GM19395 (cell line): ENCODE data around the gene EPN3.

Experiments
- ATAC-seq: cut with Tn5 transposase; IDR thresholded peaks from one replicate; pipeline ENCODE4 v1.9.1; 2021; ENCODE audit warnings: mild to moderate bottlenecking, moderate library complexity; ENCODE audit not compliant: unreplicated experiment

Gene EPN3

DNA sequence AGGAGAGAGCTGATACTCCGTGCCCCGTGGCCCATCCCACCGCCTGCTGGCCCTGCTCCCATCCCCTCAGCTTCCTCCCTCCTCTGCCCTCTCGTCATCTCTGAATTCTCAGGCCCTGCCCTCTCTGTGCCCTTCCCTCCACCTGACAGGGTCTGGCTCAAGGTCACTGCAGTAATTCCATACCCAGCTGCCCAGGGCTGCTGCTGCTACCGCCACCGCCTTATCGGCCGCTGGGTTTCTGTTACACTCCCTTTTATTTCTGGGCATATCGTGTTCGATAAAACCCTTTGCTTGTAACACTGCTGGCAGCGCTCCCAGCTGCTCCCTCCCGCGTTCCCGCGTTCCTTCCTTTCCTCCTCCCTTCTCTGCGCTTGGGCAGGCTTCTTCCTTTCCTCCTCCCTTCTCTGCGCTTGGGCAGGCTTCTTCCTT lies 1.2 kb downstream of the EPN3 start:
- no peak for ATAC-seq

DNA sequence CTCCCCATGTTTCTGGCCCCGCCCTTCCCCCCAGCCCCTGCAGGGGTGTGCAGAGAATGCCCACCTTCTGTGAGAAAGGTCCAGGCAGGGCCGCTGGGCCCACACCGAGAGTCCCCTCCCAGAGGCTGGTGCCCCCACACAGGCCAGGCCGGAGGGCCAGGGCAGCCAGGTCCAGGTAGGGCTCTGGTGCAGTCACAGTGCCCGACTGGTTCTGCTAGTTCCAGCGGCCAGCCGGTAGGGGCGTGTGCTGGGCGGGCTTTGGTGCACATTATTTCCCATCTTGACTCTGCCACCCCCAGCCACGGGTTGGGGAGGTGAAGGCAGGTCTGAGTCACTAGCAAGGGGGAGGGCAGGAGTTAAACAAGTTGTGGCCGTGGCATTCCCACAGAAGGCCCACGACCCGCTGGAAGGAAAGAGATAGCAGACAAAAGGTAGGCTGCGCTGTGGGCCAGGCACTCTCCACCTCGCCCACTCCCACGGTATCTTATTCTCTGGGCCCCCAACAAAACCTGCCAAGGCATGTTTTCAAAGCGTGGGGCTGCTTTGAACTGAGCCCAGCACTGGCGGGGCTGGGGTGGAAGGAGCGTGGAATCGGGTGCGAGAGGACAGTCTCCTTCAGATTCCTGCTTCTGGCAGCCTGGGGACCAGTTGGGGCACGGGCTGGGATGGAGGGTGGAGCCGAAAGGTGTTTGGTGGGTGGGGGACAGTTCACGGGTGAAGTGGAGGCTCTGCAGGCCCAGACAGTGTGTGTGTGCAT lies 1.9 kb downstream of the EPN3 start:
- no peak for ATAC-seq

DNA sequence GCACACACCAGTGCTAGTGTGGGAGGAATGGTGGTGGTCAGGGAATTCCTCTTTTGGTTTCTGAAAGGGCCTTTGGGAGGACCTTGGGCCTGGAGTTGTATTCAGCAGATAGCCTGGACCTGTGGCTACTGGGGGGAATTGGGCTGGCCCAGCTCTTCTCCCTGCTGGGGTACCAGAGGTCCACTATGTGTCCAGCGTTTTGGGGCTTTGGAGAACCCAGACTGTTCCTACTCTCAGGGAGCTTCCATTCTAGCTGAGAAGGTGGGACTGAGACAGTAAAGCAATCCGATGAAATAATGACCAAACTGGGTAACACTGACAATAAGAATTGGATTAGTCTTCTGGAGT lies 2.4 kb downstream of the EPN3 start:
- ATAC-seq, result no peak

DNA sequence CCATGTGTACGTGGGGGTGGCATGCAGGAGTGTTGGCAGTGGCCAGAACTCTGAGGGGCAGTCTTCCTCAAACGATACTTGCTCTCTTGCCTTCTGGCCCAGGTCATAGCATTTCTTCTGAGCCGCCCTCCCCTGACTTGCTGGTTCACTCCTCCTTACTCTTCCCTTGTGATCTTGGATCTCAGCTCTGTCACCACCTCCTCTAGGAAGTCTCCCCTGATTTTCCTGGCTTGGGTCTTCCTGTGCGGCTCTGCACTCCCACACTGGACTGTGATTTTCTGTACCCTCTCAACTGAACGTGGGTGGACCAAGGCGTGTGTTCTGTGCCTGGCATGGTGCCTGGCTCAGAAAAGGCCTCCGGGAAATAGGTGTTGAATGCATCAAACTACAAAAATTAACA lies 2.9 kb downstream of the EPN3 start:
- no peak for ATAC-seq

DNA sequence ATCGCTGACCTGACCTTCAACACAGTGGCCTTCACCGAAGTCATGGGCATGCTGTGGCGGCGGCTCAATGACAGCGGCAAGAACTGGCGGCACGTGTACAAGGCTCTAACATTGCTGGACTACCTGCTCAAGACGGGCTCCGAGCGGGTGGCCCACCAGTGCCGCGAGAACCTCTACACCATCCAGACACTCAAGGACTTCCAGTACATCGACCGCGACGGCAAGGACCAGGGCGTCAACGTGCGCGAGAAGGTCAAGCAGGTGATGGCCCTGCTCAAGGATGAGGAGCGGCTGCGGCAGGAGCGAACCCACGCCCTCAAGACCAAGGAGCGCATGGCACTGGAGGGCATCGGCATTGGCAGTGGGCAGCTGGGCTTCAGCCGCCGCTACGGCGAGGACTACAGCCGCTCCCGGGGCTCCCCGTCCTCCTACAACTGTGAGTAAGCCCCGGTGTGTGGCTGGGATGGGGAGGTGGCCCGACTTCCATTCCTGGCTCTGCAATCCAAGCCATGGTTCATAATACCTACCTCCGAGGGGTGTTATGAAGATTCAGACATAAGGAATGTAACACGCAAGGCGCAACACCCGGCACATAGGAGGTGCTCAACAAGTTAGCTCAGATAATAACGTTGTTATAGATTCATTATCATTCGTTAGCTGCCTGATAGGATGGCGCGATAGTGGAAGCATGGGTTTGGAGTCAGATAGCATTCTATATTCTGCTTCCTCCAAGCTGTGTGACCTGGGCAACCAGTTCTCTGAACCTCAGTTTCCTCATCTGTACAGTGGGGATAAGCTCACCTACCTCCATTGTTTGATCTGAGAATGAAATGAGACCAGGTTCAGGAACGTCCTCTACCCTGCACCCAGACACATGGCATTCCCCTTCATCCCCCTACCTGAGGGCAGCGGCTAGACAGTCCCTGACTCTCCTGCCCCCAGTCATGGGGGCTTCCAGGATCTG lies 4.4 kb downstream of the EPN3 start:
- no peak for ATAC-seq

DNA sequence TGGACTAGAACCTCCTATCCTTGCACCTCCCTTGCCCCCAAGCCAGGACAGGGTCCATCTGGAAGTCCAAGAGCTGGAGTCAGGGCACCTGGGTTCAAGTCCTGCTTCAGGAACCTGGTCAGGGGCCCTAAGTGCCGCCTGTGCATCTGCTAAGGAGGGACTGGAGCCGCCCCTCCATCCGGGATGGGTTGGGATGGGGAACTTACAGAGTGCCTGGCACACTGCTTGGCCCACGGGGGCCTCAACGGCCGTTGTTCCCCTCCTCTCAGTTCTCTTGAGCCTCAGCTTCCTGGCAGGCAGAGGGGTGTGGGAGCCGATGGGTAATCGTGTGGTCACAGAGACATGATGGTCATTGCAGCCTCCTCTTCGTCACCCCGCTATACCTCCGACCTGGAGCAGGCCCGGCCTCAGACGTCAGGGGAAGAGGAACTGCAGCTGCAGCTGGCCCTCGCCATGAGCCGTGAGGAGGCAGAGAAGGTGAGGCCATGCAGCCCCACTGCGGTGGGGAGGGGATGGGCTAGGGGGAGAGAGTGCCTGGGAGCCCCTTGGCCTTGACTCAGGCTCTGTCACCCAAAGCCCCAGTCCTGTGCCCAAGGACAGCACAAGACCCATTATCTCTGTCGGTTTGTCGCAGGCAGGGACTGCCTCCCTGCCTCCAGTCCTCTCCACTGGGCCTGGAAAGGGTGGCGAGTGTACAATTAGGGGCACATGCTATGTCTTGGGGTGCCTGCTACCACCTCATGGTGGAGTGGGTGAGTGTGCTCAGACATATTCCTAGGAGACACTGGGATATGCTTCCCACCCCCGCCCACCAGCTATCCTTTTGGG lies 5.4 kb downstream of the EPN3 start:
- no peak for ATAC-seq

DNA sequence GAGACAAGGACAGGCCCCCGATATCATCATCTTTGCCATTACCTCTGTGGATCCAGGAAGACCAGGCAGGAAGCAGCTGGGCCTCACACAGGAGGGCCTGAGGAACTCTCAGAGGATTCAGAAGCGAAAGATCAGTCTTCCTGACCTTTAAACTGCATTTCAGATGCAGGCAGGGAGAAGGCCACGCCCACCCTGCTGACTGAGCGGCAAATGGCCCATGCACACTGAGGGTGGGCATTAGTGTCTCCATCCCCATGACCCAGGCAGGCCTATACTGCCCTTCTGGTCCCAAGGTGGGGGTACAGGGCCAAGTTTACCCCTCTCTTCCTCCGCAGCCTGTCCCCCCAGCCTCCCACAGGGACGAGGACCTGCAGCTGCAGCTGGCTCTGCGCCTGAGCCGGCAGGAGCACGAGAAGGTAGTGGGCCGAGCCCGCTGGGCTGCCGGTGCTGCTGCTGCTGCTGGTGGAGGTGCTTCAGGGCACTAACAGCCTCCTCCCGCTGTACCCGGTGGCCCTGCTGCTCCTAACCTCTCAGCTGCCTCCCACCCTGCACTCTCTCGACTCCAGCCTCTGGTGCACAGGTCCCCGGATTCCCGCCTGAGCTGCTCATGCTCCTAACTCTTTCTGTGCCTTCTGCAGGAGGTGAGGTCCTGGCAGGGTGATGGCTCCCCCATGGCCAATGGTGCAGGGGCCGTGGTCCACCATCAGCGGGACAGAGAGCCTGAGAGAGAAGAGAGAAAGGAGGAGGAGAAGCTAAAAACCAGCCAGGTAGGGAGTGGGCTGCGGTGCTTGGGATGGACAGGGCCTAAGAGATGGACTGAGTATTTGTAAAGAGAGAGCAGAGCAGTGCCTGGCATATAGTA lies 6.2 kb downstream of the EPN3 start:
- ATAC-seq, result no peak

DNA sequence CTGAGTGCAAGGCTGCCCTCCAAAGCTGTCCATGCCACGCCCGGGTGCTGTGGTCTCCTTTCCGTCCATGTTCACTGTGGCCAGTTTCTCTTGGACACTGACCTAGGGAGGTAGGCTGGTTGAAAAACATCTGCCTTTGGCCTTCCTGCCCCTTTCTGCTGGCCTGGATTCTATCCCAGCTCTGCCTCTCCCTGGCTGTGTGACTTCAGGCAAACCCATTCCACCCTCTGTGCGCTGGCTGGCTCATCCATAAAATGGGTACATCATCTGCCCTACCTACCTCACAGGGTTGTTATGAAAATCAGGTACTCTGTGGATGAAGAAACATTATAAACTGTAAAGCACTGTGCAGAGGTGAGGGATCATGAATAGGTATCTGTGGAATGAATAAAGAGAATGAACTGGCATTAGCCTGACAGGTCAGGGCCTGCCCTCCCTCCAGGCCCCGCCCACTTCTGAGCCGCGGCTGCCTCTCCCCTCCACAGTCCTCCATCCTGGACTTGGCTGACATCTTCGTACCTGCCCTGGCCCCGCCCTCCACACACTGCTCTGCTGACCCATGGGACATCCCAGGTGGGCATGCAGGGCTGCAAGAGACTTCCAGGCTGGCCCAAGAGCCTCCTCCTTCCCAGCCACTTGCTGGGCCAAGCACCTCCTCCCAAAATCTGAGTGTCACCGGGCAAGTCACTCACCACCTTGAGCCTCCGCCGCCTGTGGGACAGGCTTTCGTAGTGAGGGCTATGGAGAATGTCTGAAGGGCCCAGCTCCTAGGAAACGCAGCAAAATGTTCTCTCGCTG lies 7.4 kb downstream of the EPN3 start:
- no peak for ATAC-seq

DNA sequence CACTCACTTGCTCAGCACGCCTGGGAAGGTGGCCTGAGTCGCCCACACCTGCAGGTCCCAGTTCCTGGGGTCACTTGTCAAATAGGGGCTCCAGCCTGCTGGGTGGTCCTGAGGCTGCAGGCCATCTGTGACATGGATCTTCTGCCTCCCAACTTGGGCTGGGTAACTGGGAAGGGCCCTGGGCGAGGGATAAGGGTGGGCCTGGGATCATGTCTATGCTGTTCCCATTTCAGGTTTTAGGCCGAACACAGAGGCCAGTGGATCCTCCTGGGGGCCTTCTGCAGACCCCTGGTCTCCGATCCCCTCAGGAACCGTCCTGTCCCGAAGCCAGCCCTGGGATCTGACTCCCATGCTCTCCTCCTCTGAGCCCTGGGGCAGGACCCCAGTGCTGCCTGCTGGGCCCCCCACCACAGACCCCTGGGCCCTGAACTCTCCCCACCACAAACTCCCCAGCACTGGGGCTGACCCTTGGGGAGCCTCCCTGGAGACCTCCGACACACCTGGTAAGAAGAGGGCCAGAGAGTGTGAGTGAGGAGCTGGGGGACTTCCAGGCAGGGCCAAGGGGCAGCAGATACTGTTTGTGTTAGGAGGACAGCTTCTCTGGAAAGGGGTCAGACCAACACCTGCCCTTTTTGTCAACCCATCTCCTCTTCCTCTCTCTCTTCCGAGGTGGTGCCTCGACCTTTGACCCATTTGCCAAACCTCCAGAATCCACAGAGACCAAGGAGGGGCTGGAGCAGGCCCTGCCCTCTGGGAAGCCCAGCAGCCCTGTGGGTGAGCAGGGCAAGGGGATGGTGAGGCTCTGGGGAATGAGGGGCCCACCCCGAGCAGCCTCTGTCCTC lies 8.2 kb downstream of the EPN3 start:
- no peak for ATAC-seq

DNA sequence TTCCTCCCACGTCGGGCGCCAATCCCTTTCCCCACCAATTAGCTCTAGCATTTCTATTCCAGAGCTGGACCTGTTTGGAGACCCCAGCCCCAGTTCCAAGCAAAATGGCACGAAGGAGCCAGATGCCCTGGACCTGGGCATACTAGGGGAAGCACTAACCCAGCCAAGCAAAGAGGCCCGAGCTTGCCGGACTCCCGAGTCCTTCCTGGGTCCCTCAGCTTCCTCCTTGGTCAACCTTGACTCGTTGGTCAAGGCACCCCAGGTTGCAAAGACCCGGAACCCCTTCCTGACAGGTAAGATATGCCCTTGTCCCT lies 8.8 kb downstream of the EPN3 start:
- no peak for ATAC-seq

DNA sequence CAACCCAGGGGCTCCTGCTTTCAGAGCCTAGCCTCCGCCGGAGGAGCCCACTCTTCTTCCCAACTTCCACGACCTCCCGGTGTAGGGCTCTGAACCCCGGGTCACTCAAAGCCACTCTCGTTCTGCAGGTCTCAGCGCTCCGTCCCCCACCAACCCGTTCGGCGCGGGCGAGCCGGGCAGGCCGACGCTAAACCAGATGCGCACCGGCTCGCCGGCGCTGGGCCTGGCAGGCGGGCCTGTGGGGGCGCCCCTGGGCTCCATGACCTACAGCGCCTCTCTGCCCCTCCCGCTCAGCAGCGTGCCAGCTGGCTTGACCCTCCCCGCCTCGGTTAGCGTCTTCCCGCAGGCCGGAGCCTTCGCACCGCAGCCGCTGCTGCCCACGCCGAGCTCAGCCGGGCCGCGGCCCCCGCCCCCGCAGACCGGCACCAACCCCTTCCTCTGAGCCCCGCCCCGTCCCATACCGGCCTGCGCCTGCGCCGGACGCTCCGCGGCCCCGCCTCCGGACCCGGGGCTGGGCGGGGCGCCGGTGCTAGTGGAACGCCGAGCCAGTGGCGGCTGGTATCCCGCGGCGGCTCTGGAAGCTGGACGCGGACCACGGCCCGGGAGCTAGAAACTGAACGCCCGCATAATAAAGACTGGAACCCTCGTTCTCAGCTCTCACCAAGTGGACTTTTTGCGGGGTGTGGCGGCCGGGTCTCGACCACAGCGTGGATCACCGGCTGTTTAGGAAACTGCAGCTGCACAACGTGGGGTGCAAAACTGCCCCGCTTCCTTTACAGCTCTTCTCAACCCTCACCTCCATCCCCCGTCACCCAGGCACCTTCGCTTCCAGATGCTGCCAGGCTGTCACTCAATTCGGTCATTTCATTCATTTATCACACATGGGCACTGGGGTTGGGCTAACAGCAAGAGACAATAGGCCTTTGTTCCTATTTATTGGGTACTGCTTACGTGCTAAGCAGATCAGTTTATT lies 9.5 kb downstream of the EPN3 start:
- ATAC-seq, result peak; percentile 76

DNA sequence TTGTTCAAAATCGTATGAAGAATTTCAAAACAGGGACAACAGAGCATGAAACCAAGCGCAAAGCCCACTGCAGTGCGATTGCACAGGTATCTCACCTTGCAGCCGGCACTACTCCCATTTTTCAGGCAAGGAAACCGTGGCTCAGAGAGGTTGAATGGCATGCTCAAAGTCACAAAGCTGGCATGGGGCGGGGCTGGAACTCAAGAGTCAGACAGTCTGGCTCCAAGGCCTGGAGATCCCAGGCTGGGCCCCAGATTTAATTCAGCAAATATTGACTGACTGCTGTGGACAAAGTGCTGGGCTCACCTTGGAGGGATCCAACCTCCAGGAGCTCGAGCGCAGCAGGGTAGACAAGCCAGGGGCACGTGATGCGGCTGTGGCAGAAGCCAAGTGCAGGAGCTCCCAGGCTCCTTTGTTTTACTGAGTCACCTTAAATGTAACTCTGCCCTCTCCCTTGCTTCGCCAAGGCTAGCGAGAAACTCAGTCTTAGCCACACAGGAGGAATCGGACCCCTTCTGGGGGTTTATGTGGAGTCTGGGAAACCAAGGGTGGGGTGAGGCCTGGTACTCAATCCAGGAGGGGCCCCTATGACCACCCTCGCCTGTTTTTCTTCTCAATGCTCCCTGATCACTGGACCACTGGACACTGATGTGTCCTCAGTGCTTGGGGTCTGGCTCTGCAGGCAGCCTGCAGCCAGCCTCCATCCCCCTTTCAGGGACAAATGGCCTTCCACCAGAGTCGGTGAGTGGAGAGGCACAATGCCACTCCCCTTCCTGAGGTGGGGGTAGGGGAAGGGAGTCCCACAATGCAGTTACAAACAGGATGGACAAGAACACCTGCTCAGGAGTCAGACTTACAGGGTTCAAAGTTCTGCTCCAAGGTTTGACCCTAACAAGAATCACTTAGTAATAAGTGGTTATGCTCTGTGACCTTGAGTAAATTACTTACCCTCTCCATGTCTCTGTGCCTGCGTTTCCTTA lies 10.6 kb downstream of the EPN3 start:
- ATAC-seq, result no peak

DNA sequence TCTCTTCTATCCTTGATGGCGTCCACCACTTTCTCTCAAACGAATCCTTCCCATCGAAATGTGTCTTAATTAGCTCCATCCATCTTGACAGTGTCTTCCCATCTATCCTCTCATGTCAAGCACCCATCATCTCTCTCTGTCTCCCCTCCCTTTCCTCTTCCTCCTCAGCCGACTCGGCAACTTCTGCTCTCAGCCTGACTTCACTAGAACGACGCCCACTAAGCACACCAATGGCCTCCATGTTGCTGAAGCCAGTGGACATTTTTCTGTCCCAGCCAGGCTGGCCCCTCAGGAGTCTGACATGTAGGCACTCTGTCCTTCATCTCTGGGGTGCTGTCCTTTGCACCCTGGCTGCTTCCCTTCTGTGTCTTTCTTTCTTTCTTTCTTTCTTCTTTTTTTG lies 12.0 kb downstream of the EPN3 start:
- ATAC-seq, result no peak

DNA sequence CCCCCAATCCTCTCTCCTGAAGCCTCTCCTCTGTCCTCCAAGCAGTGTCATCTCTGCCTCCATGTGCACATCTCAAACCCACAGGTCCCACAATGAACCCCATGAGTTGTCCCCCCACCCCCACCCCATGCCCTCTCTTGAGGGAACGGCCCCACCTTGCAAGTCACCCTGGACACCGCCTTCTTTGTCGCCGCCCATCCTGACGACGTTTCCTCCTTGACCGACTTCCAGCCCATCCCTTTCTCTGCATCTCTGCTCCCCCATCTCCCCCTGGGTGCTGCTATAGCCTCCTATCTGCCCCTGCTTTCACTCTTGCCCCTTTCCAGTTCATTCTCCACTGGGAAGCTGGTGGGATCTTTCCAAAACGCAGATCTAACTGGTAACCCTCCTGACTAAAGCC lies 12.8 kb downstream of the EPN3 start:
- no peak for ATAC-seq

DNA sequence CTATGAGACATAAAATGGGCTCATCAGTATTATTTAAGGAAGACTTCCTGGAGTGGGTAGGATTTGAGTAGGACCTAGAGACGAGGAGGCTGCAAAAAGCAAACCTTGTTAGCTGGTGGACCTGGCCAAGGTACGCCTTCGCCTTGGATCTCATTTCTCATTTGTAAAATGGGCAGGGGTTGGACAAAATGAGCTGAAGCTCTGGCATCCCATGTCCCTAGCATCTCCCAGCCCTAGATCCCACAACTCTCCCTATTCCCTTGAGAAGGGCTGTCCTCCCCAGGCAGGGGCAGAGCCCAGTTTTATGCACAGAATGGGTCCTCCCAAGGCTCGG lies 14.1 kb downstream of the EPN3 start:
- no peak for ATAC-seq

DNA sequence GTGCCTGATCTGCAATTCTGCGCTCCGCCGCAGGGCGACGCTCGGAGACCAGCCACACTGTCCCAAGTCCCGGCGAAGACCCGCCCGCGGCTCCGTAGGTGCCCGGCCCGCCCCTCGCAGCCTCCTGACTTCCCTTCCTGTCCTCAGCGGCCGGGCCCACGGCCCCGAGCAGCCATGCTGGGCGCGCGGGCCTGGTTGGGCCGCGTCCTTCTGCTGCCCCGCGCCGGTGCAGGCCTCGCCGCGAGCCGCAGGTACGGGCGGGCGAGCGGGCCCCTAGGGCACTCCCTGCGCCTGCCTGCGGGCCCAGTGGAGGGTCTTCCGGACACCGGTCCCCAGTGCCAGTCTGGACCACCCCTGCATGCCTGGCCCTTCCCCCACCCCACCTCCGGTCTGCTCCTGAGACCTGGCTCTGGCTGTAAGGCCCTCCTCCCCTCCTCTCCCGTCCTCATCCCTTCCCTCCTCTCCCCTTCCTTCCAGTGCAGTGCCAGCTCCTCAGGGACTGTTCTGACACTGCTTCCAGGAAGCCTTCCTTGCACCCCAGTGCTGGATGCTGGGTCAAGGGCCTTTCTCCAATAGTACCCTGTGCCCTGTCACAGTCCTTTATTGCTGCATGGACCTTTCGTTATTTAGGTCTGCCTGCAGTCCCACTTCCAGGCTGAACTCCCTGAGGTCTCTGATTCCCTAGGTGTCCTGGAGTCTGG lies 14.7 kb downstream of the EPN3 start, which contains the start of gene SPATA20:
TSS of gene SPATA20 (plus strand) at position 140 of the 701 bp plus-strand sequence. CDS start at position 175, 35 bp downstream.
- ATAC-seq, result peak; percentile 75
